Hair follicle dermal papilla cell (primary cell): ENCODE measurements around the gene ARL8B. TPM values are rescaled to one million over a fixed set of nuclear protein-coding genes. Genes with fewer than 3 reads are reported as not detected.

Experiments
- small RNA-seq: library from RNA; depleted of rRNA; stranded (forward); fragments of <200 nt; gene quantifications from one replicate; pipeline ENCODE3, GENCODE V24; 2012
- total RNA-seq: library from RNA; depleted of rRNA; stranded (reverse); fragments of >200 nt; gene quantifications from 2 replicates; pipeline ENCODE4 v1.2.3, GENCODE V29; 2012

The ARL8B gene
- 58.7 and 86.7 TPM in 2 replicates for total RNA-seq

GRCh38 chr3:5122030-5122740, at the start of gene ARL8B:
Gene ARL8B (plus strand): TSS chr3:5122292. CDS start chr3:5122466, 174 bp downstream.

DNA sequence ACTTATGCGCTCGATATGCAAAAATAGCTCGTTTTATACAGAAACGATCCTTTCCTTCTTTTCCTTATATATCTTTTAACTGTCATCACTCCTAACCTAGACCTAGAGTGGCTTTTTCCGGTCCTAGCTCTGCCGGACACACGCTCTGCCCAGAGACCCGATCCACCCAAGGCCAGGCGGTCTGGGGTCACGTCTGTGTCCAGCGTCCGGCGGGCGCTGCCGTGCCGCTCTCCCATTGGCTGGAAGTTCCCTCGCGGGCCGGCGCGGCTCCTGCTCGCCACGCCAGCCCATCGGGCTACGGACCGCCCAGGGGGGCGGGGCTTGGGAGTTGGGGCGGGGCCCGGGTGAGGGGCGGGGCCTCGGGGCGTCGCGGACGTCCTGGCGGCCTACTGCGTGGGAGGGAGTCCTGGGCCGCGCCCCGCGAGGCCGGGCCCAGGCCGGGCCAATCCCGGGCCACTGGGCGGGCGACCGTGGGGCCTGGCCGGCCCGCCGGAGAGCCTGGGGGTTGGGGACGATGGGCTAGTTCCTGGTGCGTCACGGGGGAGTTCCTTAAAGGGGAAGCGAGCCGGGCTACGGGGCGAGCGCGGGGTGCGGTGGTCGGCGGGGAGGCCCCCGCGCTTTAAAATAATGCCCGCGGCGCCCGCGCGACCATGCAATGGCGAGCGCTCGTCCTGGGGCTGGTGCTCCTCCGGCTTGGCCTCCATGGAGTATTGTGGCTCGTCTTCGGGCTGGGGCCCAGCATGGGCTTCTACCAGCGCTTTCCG, 65.2 kb downstream of the ARL8B start, which contains the start of gene EDEM1:
TSS of gene EDEM1 (plus strand) at position 552 of the 764 bp plus-strand sequence. CDS start at position 651, 99 bp downstream.

Small RNA genes within 50 kb of the gene (small RNA-seq; reads per million reads assigned to genes)
- gene AC090955.1 (not detected), gene RF00019 (not detected)

Other genes with a start within 250 kb of the ARL8B start
- gene BHLHE40, start 142.9 kb upstream of the ARL8B start, total RNA-seq, result 65.8 and 71.2 TPM in 2 replicates
- 37.6 and 47.2 TPM in 2 replicates for gene EDEM1, start 65.4 kb downstream of the ARL8B start, total RNA-seq